DND-41 (cell line): ENCODE results near the gene H1-8.
A peak's percentile ranks its signal among the peaks of the same experiment; 100 is the strongest.

Source experiments
- ATAC-seq: fragments of 200-7000 bp; cut with Tn5 transposase; 3 replicates; pipeline ENCODE4 v1.9.1; 2021; ENCODE audit warnings: low read depth; ENCODE audit not compliant: insufficient read depth
- DNase-seq: peaks from one replicate; pipeline ENCODE4 v3.0.0-alpha.2; 2020
- H2AFZ ChIP-seq: 2 replicates; pipeline ENCODE4 v1.6.0; 2012; ENCODE audit warnings: low read depth, low read length
- H3K27ac ChIP-seq: 2 replicates; pipeline ENCODE4 v1.5.1; 2012; ENCODE audit warnings: low read length, inconsistent platforms
- H3K27me3 ChIP-seq: fragments of 200-600 bp; sonication (generic); 2 replicates; pipeline ENCODE4 v1.6.0; 2012; ENCODE audit warnings: low read length, mild to moderate bottlenecking, inconsistent platforms; ENCODE audit not compliant: insufficient read depth, poor library complexity
- H3K36me3 ChIP-seq: 2 replicates; pipeline ENCODE4 v1.5.1; 2012; ENCODE audit warnings: low read length, inconsistent platforms; ENCODE audit not compliant: insufficient read depth
- H3K4me1 ChIP-seq: 2 replicates; pipeline ENCODE4 v1.5.1; 2012; ENCODE audit warnings: mild to moderate bottlenecking, low read length; ENCODE audit not compliant: insufficient read depth
- H3K4me2 ChIP-seq: 2 replicates; pipeline ENCODE4 v1.6.0; 2012; ENCODE audit warnings: mild to moderate bottlenecking, moderate library complexity, low read length, inconsistent platforms; ENCODE audit not compliant: insufficient read depth
- H3K4me3 ChIP-seq, 2 experiments: fragments of 200-600 bp in 1 of 2; shearing (Covaris generic) in 1 of 2; 2 replicates each; pipeline ENCODE4 v1.5.1; 2012 to 2016; ENCODE audit warnings: inconsistent platforms in 2 of 2, low read length in 2 of 2, mild to moderate bottlenecking in 2 of 2, low read depth in 1 of 2, moderate library complexity in 1 of 2
- H3K79me2 ChIP-seq: 2 replicates; pipeline ENCODE4 v1.6.0; 2012; ENCODE audit warnings: low read length, inconsistent platforms; ENCODE audit not compliant: insufficient read depth
- H3K9ac ChIP-seq: 2 replicates; pipeline ENCODE4 v1.6.0; 2012; ENCODE audit warnings: low read depth, mild to moderate bottlenecking, inconsistent platforms, low read length, moderate library complexity
- H3K9me3 ChIP-seq: 2 replicates; pipeline ENCODE4 v1.5.1; 2012; ENCODE audit warnings: low read length, moderate library complexity, mild to moderate bottlenecking, inconsistent platforms; ENCODE audit not compliant: insufficient read depth, severe bottlenecking
- H4K20me1 ChIP-seq: 2 replicates; pipeline ENCODE4 v1.6.0; 2012; ENCODE audit warnings: low read length; ENCODE audit not compliant: insufficient read depth
- CTCF ChIP-seq: IDR thresholded peaks from 2 replicates; pipeline ENCODE4 v1.5.1; 2012; ENCODE audit warnings: borderline replicate concordance, low read length, moderate library complexity, mild to moderate bottlenecking; ENCODE audit not compliant: poor library complexity, severe bottlenecking; ENCODE audit errors: extremely low read depth
- EZH2 ChIP-seq: IDR thresholded peaks from 3 replicates; pipeline ENCODE4 v1.6.1; 2012; ENCODE audit warnings: borderline replicate concordance, low read depth, mild to moderate bottlenecking, moderate library complexity, low read length, inconsistent platforms; ENCODE audit not compliant: severe bottlenecking

H1-8 gene

GRCh38 chr3:129556890-129557547, 14.0 kb downstream of the H1-8 start:
- H3K4me2 ChIP-seq: no peak overlapping the region
- H3K4me3 ChIP-seq: no peak overlapping the region
- ATAC-seq (no peak), DNase-seq (no peak)
- no peak overlapping the region for H3K27ac ChIP-seq
- peaks cover 72% of the 10 kb centered on the region for H3K36me3 ChIP-seq
- H2AFZ ChIP-seq: no peak overlapping the region
- TF ChIP-seq CTCF (no peak), EZH2 (no peak)
- H3K79me2 ChIP-seq: no peaks in the 10 kb centered on the region
- H4K20me1 ChIP-seq: peaks cover 5% of the 10 kb centered on the region
- no peaks in the 10 kb centered on the region for H3K9me3 ChIP-seq
- H3K9ac ChIP-seq: no peak overlapping the region
- no peaks in the 10 kb centered on the region for H3K27me3 ChIP-seq
- H3K4me1 ChIP-seq: no peaks in the 10 kb centered on the region

GRCh38 chr3:129557548-129557894, 14.5 kb downstream of the H1-8 start:
- Histone ChIP-seq H3K4me3 (no peak overlapping the region), H3K4me2 (no peak overlapping the region), H4K20me1 (peaks cover 5% of the 10 kb centered on the region), H3K9me3 (no peaks in the 10 kb centered on the region), H2AFZ (no peak overlapping the region), H3K36me3 (peaks cover 77% of the 10 kb centered on the region), H3K27ac (no peak overlapping the region), H3K27me3 (no peaks in the 10 kb centered on the region), H3K79me2 (no peaks in the 10 kb centered on the region), H3K9ac (no peak overlapping the region), H3K4me1 (no peaks in the 10 kb centered on the region)
- no peak for DNase-seq
- no peak for ATAC-seq
- TF ChIP-seq CTCF (no peak), EZH2 (no peak)

- peak overlapping the region; percentile 29; the same call in 1 of the 2 replicates for H3K27ac ChIP-seq
- H3K79me2 ChIP-seq: no peaks in the 10 kb centered on the region
- H2AFZ ChIP-seq: no peak overlapping the region
- no peaks in the 10 kb centered on the region for H3K27me3 ChIP-seq
- no peak overlapping the region for H3K9ac ChIP-seq
- H3K4me1 ChIP-seq: no peaks in the 10 kb centered on the region
- DNase-seq (no peak), ATAC-seq (no peak)
- H3K9me3 ChIP-seq: no peaks in the 10 kb centered on the region
- no peak overlapping the region for H3K4me2 ChIP-seq
- H3K4me3 ChIP-seq: no peak overlapping the region
- no peak for TF ChIP-seq EZH2
- TF ChIP-seq CTCF: no peak
- H4K20me1 ChIP-seq: peaks cover 5% of the 10 kb centered on the region
- peaks cover 84% of the 10 kb centered on the region for H3K36me3 ChIP-seq
Observed at GRCh38 chr3:129558081-129558771, 15.3 kb downstream of the H1-8 start.
